ENCODE data around the gene SUSD3. TPM values are rescaled to one million over a fixed set of nuclear protein-coding genes. Genes with fewer than 3 reads are reported as not detected.
"Not testable (repeated sequence)": the region's sequence is repeated elsewhere in the genome, so short reads cannot be mapped to it uniquely, and the experiment has no call there.

Gene SUSD3
- total and polyA plus RNA-seq, 2 donors (not counting 1 experiment from before 2014, with no cell fraction given): 0.17 to 4.6 TPM

DNA sequence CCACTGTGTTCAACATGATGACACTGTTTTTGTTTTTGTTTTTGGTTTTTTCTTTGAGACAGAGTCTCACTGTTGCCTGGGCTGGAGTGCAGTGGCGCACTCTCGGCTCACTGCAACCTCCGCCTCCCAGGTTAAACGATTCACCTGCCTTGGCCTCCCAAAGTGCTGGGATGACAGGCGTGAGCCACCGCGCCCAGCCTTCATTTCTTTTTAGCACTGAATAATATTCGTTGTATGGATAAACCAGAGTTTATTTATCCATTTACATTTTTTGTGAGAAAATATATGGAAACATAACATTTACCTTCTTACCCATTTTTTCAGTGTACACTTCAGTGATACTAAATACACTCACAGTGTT lies 41.8 kb downstream of the SUSD3 start:
- peaks cover 1% of the 10 kb centered on the region for H3K36me3 ChIP-seq (ENCODE audit: control insufficient read depth, insufficient read depth, low read length)
- H3K4me2 ChIP-seq (ENCODE audit: extremely low read depth, insufficient read depth, low read length): no peak overlapping the region
- no peaks in the 10 kb centered on the region for H3K27me3 ChIP-seq (ENCODE audit: control insufficient read depth, insufficient read depth, low read length)
- no peak for DNase-seq (ENCODE audit: low read depth in 2 of 2)
- no peaks in the 10 kb centered on the region for H3K9me3 ChIP-seq (ENCODE audit: control insufficient read depth, insufficient read depth, low read depth, low read length)
- no peak overlapping the region for H3K9ac ChIP-seq (ENCODE audit: insufficient read depth, low read length)
- TF ChIP-seq EZH2 (IDR thresholded peaks at IDR 0.05; ENCODE audit: low read length, missing control alignments): no peak
- TF ChIP-seq, protein P1, sequence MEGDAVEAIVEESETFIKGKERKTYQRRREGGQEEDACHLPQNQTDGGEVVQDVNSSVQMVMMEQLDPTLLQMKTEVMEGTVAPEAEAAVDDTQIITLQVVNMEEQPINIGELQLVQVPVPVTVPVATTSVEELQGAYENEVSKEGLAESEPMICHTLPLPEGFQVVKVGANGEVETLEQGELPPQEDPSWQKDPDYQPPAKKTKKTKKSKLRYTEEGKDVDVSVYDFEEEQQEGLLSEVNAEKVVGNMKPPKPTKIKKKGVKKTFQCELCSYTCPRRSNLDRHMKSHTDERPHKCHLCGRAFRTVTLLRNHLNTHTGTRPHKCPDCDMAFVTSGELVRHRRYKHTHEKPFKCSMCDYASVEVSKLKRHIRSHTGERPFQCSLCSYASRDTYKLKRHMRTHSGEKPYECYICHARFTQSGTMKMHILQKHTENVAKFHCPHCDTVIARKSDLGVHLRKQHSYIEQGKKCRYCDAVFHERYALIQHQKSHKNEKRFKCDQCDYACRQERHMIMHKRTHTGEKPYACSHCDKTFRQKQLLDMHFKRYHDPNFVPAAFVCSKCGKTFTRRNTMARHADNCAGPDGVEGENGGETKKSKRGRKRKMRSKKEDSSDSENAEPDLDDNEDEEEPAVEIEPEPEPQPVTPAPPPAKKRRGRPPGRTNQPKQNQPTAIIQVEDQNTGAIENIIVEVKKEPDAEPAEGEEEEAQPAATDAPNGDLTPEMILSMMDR (conservative IDR thresholded peaks at IDR 0.05 in 1 of 2, IDR thresholded peaks at IDR 0.05 in 1 of 2; ENCODE audit: low read depth in 1 of 2, low read length in 2 of 2): no peak
- H3K4me3 ChIP-seq (replicated peaks in 1 of 4; ENCODE audit: control extremely low read depth in 1 of 4, insufficient read depth in 1 of 4, low read depth in 3 of 4, low read length in 4 of 4): no peak overlapping the region
- H3K4me1 ChIP-seq (ENCODE audit: control insufficient read depth, extremely low read depth, insufficient read depth, low read length): peaks cover 16% of the 10 kb centered on the region
- H3K79me2 ChIP-seq (ENCODE audit: control insufficient read depth, insufficient read depth, low read length): peaks cover 77% of the 10 kb centered on the region
- H2AFZ ChIP-seq (ENCODE audit: low read length): no peak overlapping the region
- H4K20me1 ChIP-seq (ENCODE audit: control insufficient read depth, extremely low read depth, insufficient read depth, low read length): no peaks in the 10 kb centered on the region
- H3K27ac ChIP-seq (ENCODE audit: insufficient read depth, low read length): no peak overlapping the region

DNA sequence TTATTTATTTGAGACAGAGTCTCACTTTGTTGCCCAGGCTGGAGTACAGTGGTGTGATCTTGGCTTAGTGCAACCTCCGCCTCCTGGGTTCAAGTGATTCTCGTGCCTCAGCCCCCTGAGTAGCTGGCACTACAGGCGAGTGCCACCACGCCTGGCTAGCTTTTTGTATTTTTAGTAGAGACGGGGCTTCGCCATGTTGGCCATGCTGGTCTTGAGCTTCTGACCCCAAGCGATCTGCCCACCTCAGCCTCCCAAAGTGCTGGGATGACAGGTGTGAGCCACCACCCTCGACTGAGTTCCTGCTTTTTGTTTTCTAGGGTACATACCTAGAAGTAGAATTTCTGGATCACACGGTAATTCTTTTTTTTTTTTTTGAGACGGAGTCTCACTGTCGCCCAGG lies 42.6 kb downstream of the SUSD3 start:
- Histone ChIP-seq H3K4me1 (ENCODE audit: control insufficient read depth, extremely low read depth, insufficient read depth, low read length) (peaks cover 16% of the 10 kb centered on the region), H3K79me2 (ENCODE audit: control insufficient read depth, insufficient read depth, low read length) (peaks cover 83% of the 10 kb centered on the region)
- not testable (repeated sequence) for H3K9me3 ChIP-seq (ENCODE audit: control insufficient read depth, insufficient read depth, low read depth, low read length); H3K36me3 ChIP-seq (ENCODE audit: control insufficient read depth, insufficient read depth, low read length); H3K4me3 ChIP-seq (replicated peaks in 1 of 4; ENCODE audit: control extremely low read depth in 1 of 4, insufficient read depth in 1 of 4, low read depth in 3 of 4, low read length in 4 of 4); H3K27ac ChIP-seq (ENCODE audit: insufficient read depth, low read length); H3K27me3 ChIP-seq (ENCODE audit: control insufficient read depth, insufficient read depth, low read length); DNase-seq (ENCODE audit: low read depth in 2 of 2); H4K20me1 ChIP-seq (ENCODE audit: control insufficient read depth, extremely low read depth, insufficient read depth, low read length); H2AFZ ChIP-seq (ENCODE audit: low read length); H3K9ac ChIP-seq (ENCODE audit: insufficient read depth, low read length); H3K4me2 ChIP-seq (ENCODE audit: extremely low read depth, insufficient read depth, low read length)

DNA sequence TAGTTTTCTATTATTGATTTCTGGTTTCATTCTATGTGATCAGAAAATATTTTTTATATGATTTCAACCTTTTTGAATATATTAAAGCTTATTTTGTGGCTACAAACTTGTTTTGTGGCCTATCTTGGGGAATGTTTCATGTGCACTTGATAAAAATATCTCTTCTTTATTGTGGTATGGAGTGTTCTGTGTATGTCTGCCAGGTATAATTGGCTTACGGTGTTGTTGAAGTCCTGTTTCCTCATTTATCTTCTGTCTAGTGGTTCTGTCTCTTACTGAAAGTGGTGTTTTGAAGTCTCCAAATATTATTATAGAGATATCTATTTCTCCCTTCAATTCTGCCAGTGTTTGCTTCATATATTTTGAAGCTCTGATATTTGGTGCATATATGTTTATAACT lies 47.1 kb downstream of the SUSD3 start:
- H3K9ac ChIP-seq (ENCODE audit: insufficient read depth, low read length): no peak overlapping the region
- H3K79me2 ChIP-seq (ENCODE audit: control insufficient read depth, insufficient read depth, low read length): peaks cover 58% of the 10 kb centered on the region
- H2AFZ ChIP-seq (ENCODE audit: low read length): no peak overlapping the region
- H3K4me1 ChIP-seq (ENCODE audit: control insufficient read depth, extremely low read depth, insufficient read depth, low read length): no peaks in the 10 kb centered on the region
- H3K27me3 ChIP-seq (ENCODE audit: control insufficient read depth, insufficient read depth, low read length): no peaks in the 10 kb centered on the region
- H3K4me2 ChIP-seq (ENCODE audit: extremely low read depth, insufficient read depth, low read length): no peak overlapping the region
- no peak for TF ChIP-seq EZH2 (IDR thresholded peaks at IDR 0.05; ENCODE audit: low read length, missing control alignments)
- TF ChIP-seq, protein P1 (conservative IDR thresholded peaks at IDR 0.05 in 1 of 2, IDR thresholded peaks at IDR 0.05 in 1 of 2; ENCODE audit: low read depth in 1 of 2, low read length in 2 of 2): no peak
- DNase-seq (ENCODE audit: low read depth in 2 of 2): no peak
- no peak overlapping the region for H3K27ac ChIP-seq (ENCODE audit: insufficient read depth, low read length)
- no peak overlapping the region for H3K4me3 ChIP-seq (replicated peaks in 1 of 4; ENCODE audit: control extremely low read depth in 1 of 4, insufficient read depth in 1 of 4, low read depth in 3 of 4, low read length in 4 of 4)
- H4K20me1 ChIP-seq (ENCODE audit: control insufficient read depth, extremely low read depth, insufficient read depth, low read length): no peaks in the 10 kb centered on the region
- no peaks in the 10 kb centered on the region for H3K9me3 ChIP-seq (ENCODE audit: control insufficient read depth, insufficient read depth, low read depth, low read length)
- H3K36me3 ChIP-seq (ENCODE audit: control insufficient read depth, insufficient read depth, low read length): peaks cover 11% of the 10 kb centered on the region
